ENCODE measurements around the gene EFNA3. TPM values are rescaled to one million over a fixed set of nuclear protein-coding genes. Genes with fewer than 3 reads are reported as not detected.

Gene EFNA3
- total RNA-seq, 4 donors from 2014 or later: 28.8 to 104 (median 77.6) TPM

DNA sequence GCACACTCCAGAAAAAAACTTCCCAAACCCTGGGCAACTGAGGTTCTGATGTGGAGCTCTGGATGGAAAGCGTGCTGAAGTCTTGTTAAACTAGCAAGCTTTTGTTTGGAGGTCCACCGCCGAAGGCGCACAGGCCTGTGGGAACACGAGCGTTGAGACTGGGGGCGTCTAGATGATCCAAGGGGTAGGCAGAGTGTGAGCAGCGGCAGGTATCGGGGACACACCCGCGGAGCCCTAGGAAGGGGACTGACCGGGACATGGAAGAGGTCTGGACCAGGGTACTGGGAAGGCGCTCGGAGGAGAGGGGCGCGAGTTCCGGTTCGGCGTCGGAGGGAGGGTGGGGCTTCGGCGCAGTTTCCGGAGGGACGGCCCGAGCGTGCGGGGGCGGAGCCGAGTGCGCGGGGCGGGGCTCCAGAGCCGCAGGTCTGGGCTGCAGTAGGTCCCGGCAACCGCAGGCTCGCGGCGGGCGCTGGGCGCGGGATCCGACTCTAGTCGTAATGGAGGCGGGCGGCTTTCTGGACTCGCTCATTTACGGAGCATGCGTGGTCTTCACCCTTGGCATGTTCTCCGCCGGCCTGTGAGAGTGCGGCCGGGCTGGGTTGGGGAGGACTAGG lies 56.9 kb downstream of the EFNA3 start, which contains the start of gene SLC50A1:
TSS of gene SLC50A1 (plus strand) at position 438 of the 614 bp plus-strand sequence. CDS start at position 498, 60 bp downstream.
- Histone ChIP-seq H3K27ac (peak within 1 kb of the TSS; percentile 100), H3K4me3 (peak within 1 kb of the TSS; percentile 61), H3K27me3 (no peaks in the 10 kb centered on the region), H3K9me3 (no peaks in the 10 kb centered on the region), H3K36me3 (peaks cover 30% of the 10 kb centered on the region), H3K4me1 (peaks cover 80% of the 10 kb centered on the region)
- under 1% methylated on average over 50 of the region's 52 CpGs for WGBS
- peak in 1 of 2 donors; percentile 78 for TF ChIP-seq POLR2A (IDR thresholded peaks at IDR 0.05)
- TF ChIP-seq, protein P1, sequence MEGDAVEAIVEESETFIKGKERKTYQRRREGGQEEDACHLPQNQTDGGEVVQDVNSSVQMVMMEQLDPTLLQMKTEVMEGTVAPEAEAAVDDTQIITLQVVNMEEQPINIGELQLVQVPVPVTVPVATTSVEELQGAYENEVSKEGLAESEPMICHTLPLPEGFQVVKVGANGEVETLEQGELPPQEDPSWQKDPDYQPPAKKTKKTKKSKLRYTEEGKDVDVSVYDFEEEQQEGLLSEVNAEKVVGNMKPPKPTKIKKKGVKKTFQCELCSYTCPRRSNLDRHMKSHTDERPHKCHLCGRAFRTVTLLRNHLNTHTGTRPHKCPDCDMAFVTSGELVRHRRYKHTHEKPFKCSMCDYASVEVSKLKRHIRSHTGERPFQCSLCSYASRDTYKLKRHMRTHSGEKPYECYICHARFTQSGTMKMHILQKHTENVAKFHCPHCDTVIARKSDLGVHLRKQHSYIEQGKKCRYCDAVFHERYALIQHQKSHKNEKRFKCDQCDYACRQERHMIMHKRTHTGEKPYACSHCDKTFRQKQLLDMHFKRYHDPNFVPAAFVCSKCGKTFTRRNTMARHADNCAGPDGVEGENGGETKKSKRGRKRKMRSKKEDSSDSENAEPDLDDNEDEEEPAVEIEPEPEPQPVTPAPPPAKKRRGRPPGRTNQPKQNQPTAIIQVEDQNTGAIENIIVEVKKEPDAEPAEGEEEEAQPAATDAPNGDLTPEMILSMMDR (IDR thresholded peaks at IDR 0.05): peak in 1 of 2 donors; percentile 52
- no peak for TF ChIP-seq EP300 (IDR thresholded peaks at IDR 0.05)
- peak in 1 of 3 donors; percentile 42 for TF ChIP-seq POLR2AphosphoS5 (IDR thresholded peaks at IDR 0.05)
- DNase-seq (ENCODE audit: low spot score in 2 of 2): peak; percentile 97 to 98

DNA sequence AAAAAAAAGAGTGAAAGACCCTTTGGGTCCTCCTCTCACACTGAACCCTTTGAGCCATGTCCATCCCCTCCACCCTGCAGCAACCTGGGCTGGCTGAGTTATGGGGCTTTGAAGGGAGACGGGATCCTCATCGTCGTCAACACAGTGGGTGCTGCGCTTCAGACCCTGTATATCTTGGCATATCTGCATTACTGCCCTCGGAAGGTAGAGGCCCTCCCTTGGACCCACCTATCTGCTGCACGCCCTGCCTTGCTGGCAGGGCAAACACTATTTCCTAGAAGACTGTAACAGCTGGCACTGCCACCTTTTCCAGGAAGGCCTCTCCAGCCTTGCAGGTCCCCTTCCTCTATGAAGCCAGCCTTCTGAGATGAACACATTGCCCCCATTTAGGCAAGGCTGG lies 58.1 kb downstream of the EFNA3 start:
- WGBS: 13% methylated on average over 6 of the region's 6 CpGs
- Histone ChIP-seq H3K4me1 (peaks cover 70% of the 10 kb centered on the region), H3K9me3 (no peaks in the 10 kb centered on the region), H3K36me3 (peaks cover 25% of the 10 kb centered on the region), H3K27me3 (no peaks in the 10 kb centered on the region), H3K4me3 (peak overlapping the region; percentile 61), H3K27ac (peak overlapping the region; percentile 100)
- no peak for TF ChIP-seq POLR2AphosphoS5 (IDR thresholded peaks at IDR 0.05)
- TF ChIP-seq, protein P1 (IDR thresholded peaks at IDR 0.05): no peak
- DNase-seq (ENCODE audit: low spot score in 2 of 2): no peak

Other genes starting within 250 kb of the EFNA3 start
- gene KCNN3, start 208.6 kb upstream of the EFNA3 start, total RNA-seq: under 1 TPM; 0.30 to 0.72 (median 0.37) TPM
- gene PMVK, start 142.1 kb upstream of the EFNA3 start, total RNA-seq: 10 to 100 TPM; 19.3 to 38.0 (median 28.8) TPM
- 10 to 100 TPM; 41.4 to 67.4 (median 61.3) TPM for gene PBXIP1, start 122.7 kb upstream of the EFNA3 start, total RNA-seq
- 10 to 100 TPM; 34.2 to 46.7 (median 35.3) TPM for gene PYGO2, start 117.1 kb upstream of the EFNA3 start, total RNA-seq
- gene SHC1, start 108.1 kb upstream of the EFNA3 start, total RNA-seq: 100 to 1,000 TPM in 1 of 4 donors, 10 to 100 TPM in 3; 54.5 to 102 (median 69.5) TPM
- 10 to 100 TPM; 37.8 to 55.4 (median 49.7) TPM for gene CKS1B, start 104.2 kb upstream of the EFNA3 start, total RNA-seq
- gene FLAD1, start 95.5 kb upstream of the EFNA3 start, total RNA-seq: 10 to 100 TPM; 42.0 to 59.7 (median 52.3) TPM
- gene LENEP, start 85.3 kb upstream of the EFNA3 start, total RNA-seq: 1 to 10 TPM in 1 of 4 donors, not detected in 3; 3.0 TPM
- gene ZBTB7B, start 76.0 kb upstream of the EFNA3 start, total RNA-seq: 100 to 1,000 TPM; 238 to 243 (median 239) TPM
- gene DCST2, start 45.1 kb upstream of the EFNA3 start, total RNA-seq: 10 to 100 TPM; 13.4 to 36.0 (median 14.5) TPM
- gene DCST1, start 45.0 kb upstream of the EFNA3 start, total RNA-seq: 1 to 10 TPM in 3 of 4 donors, under 1 TPM in 1; 0.55 to 8.2 (median 2.8) TPM
- gene ADAM15, start 27.5 kb upstream of the EFNA3 start, total RNA-seq: 100 to 1,000 TPM; 304 to 327 (median 321) TPM
- gene EFNA4, start 15.1 kb upstream of the EFNA3 start, total RNA-seq: 10 to 100 TPM; 22.4 to 44.2 (median 28.7) TPM
- 100 to 1,000 TPM in 3 of 4 donors, 10 to 100 TPM in 1; 88.9 to 198 (median 120) TPM for gene EFNA1, start 49.0 kb downstream of the EFNA3 start, total RNA-seq
- gene SLC50A1, start 57.0 kb downstream of the EFNA3 start, total RNA-seq: 10 to 100 TPM; 27.9 to 56.1 (median 32.6) TPM
- gene DPM3, start 61.7 kb downstream of the EFNA3 start, total RNA-seq: 10 to 100 TPM; 23.7 to 43.7 (median 30.2) TPM
- 100 to 1,000 TPM in 2 of 4 donors, 10 to 100 TPM in 2; 77.1 to 180 (median 113) TPM for gene KRTCAP2, start 94.5 kb downstream of the EFNA3 start, total RNA-seq
- gene TRIM46, start 95.0 kb downstream of the EFNA3 start, total RNA-seq: under 1 TPM in 2 of 4 donors, not detected in 2; 0.34 to 0.80 TPM
- 10 to 100 TPM; 21.4 to 90.8 (median 26.7) TPM for gene THBS3, start 129.1 kb downstream of the EFNA3 start, total RNA-seq
- 10 to 100 TPM; 19.8 to 51.7 (median 36.9) TPM for gene MTX1, start 129.9 kb downstream of the EFNA3 start, total RNA-seq
- gene ENTREP3, start 176.6 kb downstream of the EFNA3 start, total RNA-seq: 10 to 100 TPM; 23.6 to 32.1 (median 25.7) TPM
- 10 to 100 TPM; 45.1 to 73.3 (median 67.6) TPM for gene SCAMP3, start 183.5 kb downstream of the EFNA3 start, total RNA-seq
- 10 to 100 TPM; 27.6 to 72.3 (median 36.2) TPM for gene CLK2, start 194.7 kb downstream of the EFNA3 start, total RNA-seq
- 10 to 100 TPM in 3 of 4 donors, 1 to 10 TPM in 1; 6.6 to 12.8 (median 10.4) TPM for gene HCN3, start 198.6 kb downstream of the EFNA3 start, total RNA-seq
- gene PKLR, start 222.6 kb downstream of the EFNA3 start, total RNA-seq: 1 to 10 TPM in 3 of 4 donors, under 1 TPM in 1; 0.24 to 2.5 (median 2.1) TPM
- 100 to 1,000 TPM; 110 to 194 (median 147) TPM for gene FDPS, start 230.0 kb downstream of the EFNA3 start, total RNA-seq
- gene RUSC1, start 242.1 kb downstream of the EFNA3 start, total RNA-seq: 10 to 100 TPM; 34.2 to 51.5 (median 42.8) TPM

Data from suprapubic skin (tissue), 4 donors.